WTC11 (cell line): ENCODE results near the gene MARK3. TPM values are rescaled to one million over a fixed set of nuclear protein-coding genes. Genes with fewer than 3 reads are reported as not detected.

ENCODE experiments used
- ATAC-seq: fragments of 200-7000 bp; cut with Tn5 transposase; 2 replicates; pipeline ENCODE4 v1.10.0; 2021; ENCODE audit warnings: mild to moderate bottlenecking, moderate library complexity
- CTCF ChIA-PET: fragments of 300-600 bp; sonication (Branson Sonifier 250); formaldehyde crosslinking; loops from one replicate; lab custom pipeline; 2021; ENCODE audit warnings: antibody characterized with exemption; lab: Charles Lee
- POLR2A ChIA-PET: fragments of 350-600 bp; sonication (Branson Sonifier 250); formaldehyde crosslinking; loops from one replicate; lab custom pipeline; 2021; ENCODE audit warnings: antibody characterized with exemption; lab: Charles Lee
- DNase-seq: peaks from one replicate; pipeline ENCODE4 v3.0.0; 2021; ENCODE audit warnings: low spot score
- H3K27ac Mint-ChIP-seq: 2 replicates; pipeline ENCODE4 v1.8.0; 2021; ENCODE audit warnings: mixed read lengths
- H3K27me3 Mint-ChIP-seq: 2 replicates; pipeline ENCODE4 v1.8.0; 2021; ENCODE audit warnings: low read depth, mild to moderate bottlenecking, moderate library complexity, mixed read lengths
- H3K36me3 Mint-ChIP-seq: 2 replicates; pipeline ENCODE4 v1.8.0; 2021; ENCODE audit warnings: mixed read lengths
- H3K4me1 Mint-ChIP-seq: 2 replicates; pipeline ENCODE4 v1.8.0; 2022; ENCODE audit warnings: mixed read lengths
- H3K4me3 Mint-ChIP-seq: 2 replicates; pipeline ENCODE4 v1.8.0; 2021; ENCODE audit warnings: mild to moderate bottlenecking, moderate library complexity, mixed read lengths
- H3K9me3 Mint-ChIP-seq: 2 replicates; pipeline ENCODE4 v1.8.0; 2021; ENCODE audit warnings: mixed read lengths
- CREM ChIP-seq: sonication (generic); formaldehyde crosslinking; IDR thresholded peaks from 2 replicates; pipeline ENCODE4 v1.8.1; 2022; ENCODE audit warnings: mild to moderate bottlenecking, missing genetic modification reagents, moderate library complexity
- HMGA2 ChIP-seq: fragments of 250-450 bp; sonication (Bioruptor Pico); IDR thresholded peaks from 2 replicates; pipeline ENCODE4 v1.4.0; 2021; ENCODE audit warnings: mild to moderate bottlenecking, moderate library complexity
- JAZF1 ChIP-seq: fragments of 250-450 bp; sonication (Bioruptor Pico); IDR thresholded peaks from 2 replicates; pipeline ENCODE4 v1.9.0; 2021; ENCODE audit warnings: moderate library complexity, mild to moderate bottlenecking, inconsistent platforms
- KAT7 ChIP-seq: sonication (generic); formaldehyde crosslinking; IDR thresholded peaks from 2 replicates; pipeline ENCODE4 v1.8.1; 2023; ENCODE audit warnings: missing genetic modification reagents, mild to moderate bottlenecking, borderline replicate concordance
- NFE2L1 ChIP-seq: sonication (generic); formaldehyde crosslinking; IDR thresholded peaks from 2 replicates; pipeline ENCODE4 v1.8.1; 2023; ENCODE audit warnings: missing genetic modification reagents
- OVOL2 ChIP-seq: fragments of 250-450 bp; sonication (Bioruptor Pico); IDR thresholded peaks from 2 replicates; pipeline ENCODE4 v1.9.0; 2021; ENCODE audit warnings: mild to moderate bottlenecking, borderline replicate concordance
- ZNF671 ChIP-seq: fragments of 250-450 bp; sonication (Bioruptor Pico); IDR thresholded peaks from 2 replicates; pipeline ENCODE4 v1.8.0; 2021; ENCODE audit warnings: mild to moderate bottlenecking
- total RNA-seq: library from RNA; stranded (reverse); gene quantifications from 3 replicates; pipeline ENCODE4 v1.2.3, GENCODE V29; 2021
- TF ChIP-seq, protein P1 (sequence below): fragments of 250-450 bp; sonication (Bioruptor Pico); IDR thresholded peaks from 2 replicates; pipeline ENCODE4 v1.9.0; 2021; ENCODE audit warnings: mild to moderate bottlenecking, borderline replicate concordance
- TF ChIP-seq, protein P2 (sequence below): fragments of 250-450 bp; sonication (Bioruptor Pico); IDR thresholded peaks from 2 replicates; pipeline ENCODE4 v2.1.2; 2022; ENCODE audit warnings: mild to moderate bottlenecking, moderate library complexity
- TF ChIP-seq, protein P3 (sequence below): sonication (generic); formaldehyde crosslinking; IDR thresholded peaks from 2 replicates; pipeline ENCODE4 v1.8.0; 2022; ENCODE audit warnings: mild to moderate bottlenecking, missing genetic modification reagents
- TF ChIP-seq, protein P4 (sequence below): sonication (generic); formaldehyde crosslinking; IDR thresholded peaks from 2 replicates; pipeline ENCODE4 v1.8.1; 2023; ENCODE audit warnings: mild to moderate bottlenecking, missing genetic modification reagents
- TF ChIP-seq, protein P5 (sequence below): sonication (generic); formaldehyde crosslinking; IDR thresholded peaks from 2 replicates; pipeline ENCODE4 v1.8.0; 2022; ENCODE audit warnings: mild to moderate bottlenecking, missing genetic modification reagents
- TF ChIP-seq, protein P6 (sequence below): sonication (generic); formaldehyde crosslinking; IDR thresholded peaks from 2 replicates; pipeline ENCODE4 v1.8.0; 2023; ENCODE audit warnings: missing genetic modification reagents
- TF ChIP-seq, protein P7 (sequence below): sonication (generic); formaldehyde crosslinking; IDR thresholded peaks from 2 replicates; pipeline ENCODE4 v1.8.1; 2023; ENCODE audit warnings: mild to moderate bottlenecking, missing genetic modification reagents, moderate library complexity
- TF ChIP-seq, protein P8 (sequence below): sonication (generic); formaldehyde crosslinking; IDR thresholded peaks from 2 replicates; pipeline ENCODE4 v1.8.0; 2022; ENCODE audit warnings: mild to moderate bottlenecking, missing genetic modification reagents

The MARK3 gene
- total RNA-seq, 1 experiment from 2014 or later: 93.7 TPM

DNA sequence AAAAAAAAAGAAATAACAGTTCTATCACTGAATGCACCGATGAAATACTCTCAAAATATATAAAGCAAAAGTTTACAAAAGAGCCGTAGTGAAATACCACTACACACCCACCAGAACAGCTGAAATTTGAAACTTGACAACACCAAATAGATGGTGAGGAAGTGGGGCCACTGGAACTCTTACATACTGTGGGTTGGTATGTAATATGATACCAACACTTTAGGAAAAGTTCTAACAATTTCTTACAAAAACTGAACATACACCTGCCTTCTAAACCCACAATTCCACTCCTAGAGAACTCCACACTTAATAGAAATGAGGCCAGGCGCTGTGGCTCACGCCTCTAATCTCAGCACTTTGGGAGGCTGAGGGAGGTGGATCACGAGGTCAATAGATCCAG lies 37.1 kb upstream of the MARK3 start:
- POLR2A ChIA-PET: interaction anchor here (6.5 kb wide), 1 partner anchor 13 kb away, joined by 39 read pairs; the partner anchor contains the start of gene EIF5
- Mint-ChIP-seq H3K4me1 (peaks cover 19% of the 10 kb centered on the region), H3K4me3 (no peak overlapping the region), H3K36me3 (peaks cover 18% of the 10 kb centered on the region), H3K27me3 (no peaks in the 10 kb centered on the region), H3K27ac (no peak overlapping the region), H3K9me3 (no peaks in the 10 kb centered on the region)
- CTCF ChIA-PET: interaction anchor here (1.5 kb wide), 1 partner anchor 43 kb away, joined by 6 read pairs; no protein-coding TSS in a partner anchor
- DNase-seq (no peak), ATAC-seq (no peak)
- TF ChIP-seq, protein P1, sequence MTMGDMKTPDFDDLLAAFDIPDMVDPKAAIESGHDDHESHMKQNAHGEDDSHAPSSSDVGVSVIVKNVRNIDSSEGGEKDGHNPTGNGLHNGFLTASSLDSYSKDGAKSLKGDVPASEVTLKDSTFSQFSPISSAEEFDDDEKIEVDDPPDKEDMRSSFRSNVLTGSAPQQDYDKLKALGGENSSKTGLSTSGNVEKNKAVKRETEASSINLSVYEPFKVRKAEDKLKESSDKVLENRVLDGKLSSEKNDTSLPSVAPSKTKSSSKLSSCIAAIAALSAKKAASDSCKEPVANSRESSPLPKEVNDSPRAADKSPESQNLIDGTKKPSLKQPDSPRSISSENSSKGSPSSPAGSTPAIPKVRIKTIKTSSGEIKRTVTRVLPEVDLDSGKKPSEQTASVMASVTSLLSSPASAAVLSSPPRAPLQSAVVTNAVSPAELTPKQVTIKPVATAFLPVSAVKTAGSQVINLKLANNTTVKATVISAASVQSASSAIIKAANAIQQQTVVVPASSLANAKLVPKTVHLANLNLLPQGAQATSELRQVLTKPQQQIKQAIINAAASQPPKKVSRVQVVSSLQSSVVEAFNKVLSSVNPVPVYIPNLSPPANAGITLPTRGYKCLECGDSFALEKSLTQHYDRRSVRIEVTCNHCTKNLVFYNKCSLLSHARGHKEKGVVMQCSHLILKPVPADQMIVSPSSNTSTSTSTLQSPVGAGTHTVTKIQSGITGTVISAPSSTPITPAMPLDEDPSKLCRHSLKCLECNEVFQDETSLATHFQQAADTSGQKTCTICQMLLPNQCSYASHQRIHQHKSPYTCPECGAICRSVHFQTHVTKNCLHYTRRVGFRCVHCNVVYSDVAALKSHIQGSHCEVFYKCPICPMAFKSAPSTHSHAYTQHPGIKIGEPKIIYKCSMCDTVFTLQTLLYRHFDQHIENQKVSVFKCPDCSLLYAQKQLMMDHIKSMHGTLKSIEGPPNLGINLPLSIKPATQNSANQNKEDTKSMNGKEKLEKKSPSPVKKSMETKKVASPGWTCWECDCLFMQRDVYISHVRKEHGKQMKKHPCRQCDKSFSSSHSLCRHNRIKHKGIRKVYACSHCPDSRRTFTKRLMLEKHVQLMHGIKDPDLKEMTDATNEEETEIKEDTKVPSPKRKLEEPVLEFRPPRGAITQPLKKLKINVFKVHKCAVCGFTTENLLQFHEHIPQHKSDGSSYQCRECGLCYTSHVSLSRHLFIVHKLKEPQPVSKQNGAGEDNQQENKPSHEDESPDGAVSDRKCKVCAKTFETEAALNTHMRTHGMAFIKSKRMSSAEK (CRISPR knock-in tag): no peak
- TF ChIP-seq CREM: no peak
- TF ChIP-seq KAT7: no peak
- TF ChIP-seq NFE2L1 (CRISPR knock-in tag): no peak
- TF ChIP-seq, protein P2, sequence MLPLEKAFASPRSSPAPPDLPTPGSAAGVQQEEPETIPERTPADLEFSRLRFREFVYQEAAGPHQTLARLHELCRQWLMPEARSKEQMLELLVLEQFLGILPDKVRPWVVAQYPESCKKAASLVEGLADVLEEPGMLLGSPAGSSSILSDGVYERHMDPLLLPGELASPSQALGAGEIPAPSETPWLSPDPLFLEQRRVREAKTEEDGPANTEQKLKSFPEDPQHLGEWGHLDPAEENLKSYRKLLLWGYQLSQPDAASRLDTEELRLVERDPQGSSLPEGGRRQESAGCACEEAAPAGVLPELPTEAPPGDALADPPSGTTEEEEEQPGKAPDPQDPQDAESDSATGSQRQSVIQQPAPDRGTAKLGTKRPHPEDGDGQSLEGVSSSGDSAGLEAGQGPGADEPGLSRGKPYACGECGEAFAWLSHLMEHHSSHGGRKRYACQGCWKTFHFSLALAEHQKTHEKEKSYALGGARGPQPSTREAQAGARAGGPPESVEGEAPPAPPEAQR (CRISPR knock-in tag): no peak
- TF ChIP-seq, protein P3, sequence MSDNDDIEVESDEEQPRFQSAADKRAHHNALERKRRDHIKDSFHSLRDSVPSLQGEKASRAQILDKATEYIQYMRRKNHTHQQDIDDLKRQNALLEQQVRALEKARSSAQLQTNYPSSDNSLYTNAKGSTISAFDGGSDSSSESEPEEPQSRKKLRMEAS (CRISPR knock-in tag): no peak
- no peak for TF ChIP-seq JAZF1
- TF ChIP-seq, protein P4, sequence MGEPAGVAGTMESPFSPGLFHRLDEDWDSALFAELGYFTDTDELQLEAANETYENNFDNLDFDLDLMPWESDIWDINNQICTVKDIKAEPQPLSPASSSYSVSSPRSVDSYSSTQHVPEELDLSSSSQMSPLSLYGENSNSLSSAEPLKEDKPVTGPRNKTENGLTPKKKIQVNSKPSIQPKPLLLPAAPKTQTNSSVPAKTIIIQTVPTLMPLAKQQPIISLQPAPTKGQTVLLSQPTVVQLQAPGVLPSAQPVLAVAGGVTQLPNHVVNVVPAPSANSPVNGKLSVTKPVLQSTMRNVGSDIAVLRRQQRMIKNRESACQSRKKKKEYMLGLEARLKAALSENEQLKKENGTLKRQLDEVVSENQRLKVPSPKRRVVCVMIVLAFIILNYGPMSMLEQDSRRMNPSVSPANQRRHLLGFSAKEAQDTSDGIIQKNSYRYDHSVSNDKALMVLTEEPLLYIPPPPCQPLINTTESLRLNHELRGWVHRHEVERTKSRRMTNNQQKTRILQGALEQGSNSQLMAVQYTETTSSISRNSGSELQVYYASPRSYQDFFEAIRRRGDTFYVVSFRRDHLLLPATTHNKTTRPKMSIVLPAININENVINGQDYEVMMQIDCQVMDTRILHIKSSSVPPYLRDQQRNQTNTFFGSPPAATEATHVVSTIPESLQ (CRISPR knock-in tag): no peak
- no peak for TF ChIP-seq ZNF671 (CRISPR knock-in tag)
- TF ChIP-seq, protein P5, sequence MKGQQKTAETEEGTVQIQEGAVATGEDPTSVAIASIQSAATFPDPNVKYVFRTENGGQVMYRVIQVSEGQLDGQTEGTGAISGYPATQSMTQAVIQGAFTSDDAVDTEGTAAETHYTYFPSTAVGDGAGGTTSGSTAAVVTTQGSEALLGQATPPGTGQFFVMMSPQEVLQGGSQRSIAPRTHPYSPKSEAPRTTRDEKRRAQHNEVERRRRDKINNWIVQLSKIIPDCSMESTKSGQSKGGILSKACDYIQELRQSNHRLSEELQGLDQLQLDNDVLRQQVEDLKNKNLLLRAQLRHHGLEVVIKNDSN: no peak
- TF ChIP-seq OVOL2 (CRISPR knock-in tag): no peak
- TF ChIP-seq, protein P6, sequence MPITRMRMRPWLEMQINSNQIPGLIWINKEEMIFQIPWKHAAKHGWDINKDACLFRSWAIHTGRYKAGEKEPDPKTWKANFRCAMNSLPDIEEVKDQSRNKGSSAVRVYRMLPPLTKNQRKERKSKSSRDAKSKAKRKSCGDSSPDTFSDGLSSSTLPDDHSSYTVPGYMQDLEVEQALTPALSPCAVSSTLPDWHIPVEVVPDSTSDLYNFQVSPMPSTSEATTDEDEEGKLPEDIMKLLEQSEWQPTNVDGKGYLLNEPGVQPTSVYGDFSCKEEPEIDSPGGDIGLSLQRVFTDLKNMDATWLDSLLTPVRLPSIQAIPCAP (CRISPR knock-in tag): no peak
- TF ChIP-seq HMGA2 (CRISPR knock-in tag): no peak

DNA sequence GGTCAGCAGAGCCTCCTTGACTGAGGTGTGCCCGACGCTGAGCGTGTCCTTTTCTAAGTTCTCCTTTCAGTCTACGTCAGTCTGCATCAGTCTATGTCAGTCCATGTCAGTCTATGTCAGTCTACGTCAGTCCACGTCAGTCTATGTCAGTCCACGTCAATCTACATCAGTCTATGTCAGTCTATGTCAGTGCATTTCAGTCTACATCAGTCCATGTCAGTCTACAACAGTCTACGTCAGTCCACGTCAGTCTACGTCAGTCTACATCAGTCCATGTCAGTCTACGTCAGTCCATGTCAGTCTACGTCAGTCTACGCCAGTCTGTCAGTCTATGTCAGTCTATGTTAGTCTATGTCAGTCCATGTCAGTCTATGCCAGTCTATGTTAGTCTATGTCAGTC lies 35.2 kb upstream of the MARK3 start:
- no peaks in the 10 kb centered on the region for H3K36me3 Mint-ChIP-seq
- no peak overlapping the region for H3K4me3 Mint-ChIP-seq
- no peaks in the 10 kb centered on the region for H3K27me3 Mint-ChIP-seq
- POLR2A ChIA-PET: no interaction called here
- TF ChIP-seq, protein P2 (CRISPR knock-in tag): no peak
- TF ChIP-seq, protein P7, sequence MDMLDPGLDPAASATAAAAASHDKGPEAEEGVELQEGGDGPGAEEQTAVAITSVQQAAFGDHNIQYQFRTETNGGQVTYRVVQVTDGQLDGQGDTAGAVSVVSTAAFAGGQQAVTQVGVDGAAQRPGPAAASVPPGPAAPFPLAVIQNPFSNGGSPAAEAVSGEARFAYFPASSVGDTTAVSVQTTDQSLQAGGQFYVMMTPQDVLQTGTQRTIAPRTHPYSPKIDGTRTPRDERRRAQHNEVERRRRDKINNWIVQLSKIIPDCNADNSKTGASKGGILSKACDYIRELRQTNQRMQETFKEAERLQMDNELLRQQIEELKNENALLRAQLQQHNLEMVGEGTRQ (CRISPR knock-in tag): no peak
- TF ChIP-seq, protein P8, sequence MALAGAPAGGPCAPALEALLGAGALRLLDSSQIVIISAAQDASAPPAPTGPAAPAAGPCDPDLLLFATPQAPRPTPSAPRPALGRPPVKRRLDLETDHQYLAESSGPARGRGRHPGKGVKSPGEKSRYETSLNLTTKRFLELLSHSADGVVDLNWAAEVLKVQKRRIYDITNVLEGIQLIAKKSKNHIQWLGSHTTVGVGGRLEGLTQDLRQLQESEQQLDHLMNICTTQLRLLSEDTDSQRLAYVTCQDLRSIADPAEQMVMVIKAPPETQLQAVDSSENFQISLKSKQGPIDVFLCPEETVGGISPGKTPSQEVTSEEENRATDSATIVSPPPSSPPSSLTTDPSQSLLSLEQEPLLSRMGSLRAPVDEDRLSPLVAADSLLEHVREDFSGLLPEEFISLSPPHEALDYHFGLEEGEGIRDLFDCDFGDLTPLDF: no peak
- H3K9me3 Mint-ChIP-seq: no peaks in the 10 kb centered on the region
- no peak for DNase-seq
- ATAC-seq: no peak
- H3K4me1 Mint-ChIP-seq: peaks cover 26% of the 10 kb centered on the region
- no peak overlapping the region for H3K27ac Mint-ChIP-seq
- CTCF ChIA-PET: interaction anchor here (1.0 kb wide), 1 partner anchor 41 kb away, joined by 3 read pairs; no protein-coding TSS in a partner anchor
